NCI-H128 (cell line): ENCODE results near the gene MLYCD.

Experiments
- DNase-seq: peaks from one replicate; lab custom pipeline; 2025; ENCODE audit not compliant: unreplicated experiment; lab: John Stamatoyannopoulos, UW

Gene MLYCD

GRCh38 chr16:83954577-83955016, 55.7 kb downstream of the MLYCD start:
- DNase-seq = no peak

- DNase-seq = no peak
Measured at GRCh38 chr16:83955218-83956130, 56.6 kb downstream of the MLYCD start.

DNA sequence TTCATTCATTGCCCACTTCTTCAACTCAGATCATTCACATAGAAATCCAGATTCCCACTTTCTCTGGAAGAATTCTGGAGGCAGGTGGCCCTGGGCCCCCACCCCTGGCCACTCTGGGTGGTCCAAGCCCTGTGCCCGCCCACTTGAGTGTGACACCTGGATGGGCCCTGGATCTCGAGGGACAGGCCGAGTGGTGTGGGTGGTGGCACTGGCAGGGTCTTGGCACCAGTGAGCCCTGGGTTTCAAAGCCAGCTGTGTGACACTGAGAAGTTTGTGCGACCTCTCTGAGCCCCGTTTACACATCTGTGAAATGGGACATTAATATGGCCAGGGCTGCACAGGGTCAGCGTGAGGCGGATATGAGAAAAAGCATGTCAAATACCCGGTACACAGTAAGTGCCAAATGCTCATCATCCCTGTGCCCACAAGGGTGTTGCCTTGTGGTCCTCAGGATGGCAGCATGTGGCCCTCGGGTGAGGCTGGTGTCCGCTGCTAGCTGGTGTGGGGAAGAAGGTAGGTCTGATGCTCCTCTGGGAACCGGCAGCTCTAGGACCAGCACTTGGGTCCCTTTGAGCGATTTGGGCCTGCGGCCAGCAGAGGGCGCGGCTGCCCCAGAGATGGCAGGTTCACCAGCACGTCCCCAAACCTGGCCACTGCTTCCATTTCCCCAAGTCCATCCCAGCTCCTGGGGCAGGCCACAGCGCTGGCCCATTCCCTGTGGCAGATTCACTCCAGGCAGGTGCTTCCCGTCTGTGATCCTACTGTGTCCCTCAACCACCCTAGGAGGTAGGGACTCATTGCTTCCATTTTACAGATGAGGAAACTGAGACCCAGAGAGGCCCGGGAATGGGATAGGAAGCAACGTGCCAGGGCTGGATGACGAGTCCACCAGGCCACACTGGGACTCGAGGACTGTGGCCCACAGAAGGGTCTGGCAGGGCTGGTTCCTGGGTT, 57.7 kb downstream of the MLYCD start:
- peak; percentile 30 for DNase-seq

- DNase-seq = no peak
Measured at GRCh38 chr16:83957296-83957855, 58.5 kb downstream of the MLYCD start.

- DNase-seq = no peak
Measured at GRCh38 chr16:83958137-83958845, 59.4 kb downstream of the MLYCD start.

DNA sequence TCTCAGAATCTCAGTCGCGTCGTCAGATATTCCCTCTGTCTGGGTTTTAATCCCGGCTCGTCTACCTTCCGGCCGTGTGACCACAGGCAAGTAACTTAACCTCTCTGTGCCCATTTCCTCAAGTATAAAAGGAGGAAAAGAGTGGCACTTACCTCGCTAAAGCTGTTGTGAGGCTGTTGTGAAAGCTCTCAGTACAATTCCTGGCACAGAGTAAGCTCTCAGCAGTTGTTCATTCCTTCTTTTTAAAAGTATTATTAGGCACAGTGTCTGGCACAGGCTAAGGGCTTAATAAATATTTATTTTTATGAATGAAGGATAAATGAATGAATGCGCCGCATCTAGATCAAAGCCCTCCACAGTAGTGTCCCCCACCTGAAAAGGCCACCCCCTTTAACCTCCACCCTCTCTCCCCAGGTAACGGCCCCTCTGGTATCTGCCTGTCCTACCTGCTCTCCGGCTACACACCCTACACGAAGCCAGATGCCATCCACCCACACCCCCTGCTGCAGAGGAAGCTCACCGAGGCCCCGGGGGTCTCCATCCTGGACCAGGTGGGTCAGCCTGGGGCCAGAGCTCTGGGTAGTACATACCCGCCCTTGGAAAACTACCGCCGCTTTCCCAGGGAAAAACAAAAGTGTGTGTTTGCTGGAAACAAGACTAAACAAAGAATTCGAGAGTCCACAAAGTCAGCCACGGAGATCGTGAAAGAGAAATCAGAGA, 60.1 kb downstream of the MLYCD start:
- DNase-seq = no peak

GRCh38 chr16:83959656-83960434, 60.9 kb downstream of the MLYCD start:
- DNase-seq = no peak

DNA sequence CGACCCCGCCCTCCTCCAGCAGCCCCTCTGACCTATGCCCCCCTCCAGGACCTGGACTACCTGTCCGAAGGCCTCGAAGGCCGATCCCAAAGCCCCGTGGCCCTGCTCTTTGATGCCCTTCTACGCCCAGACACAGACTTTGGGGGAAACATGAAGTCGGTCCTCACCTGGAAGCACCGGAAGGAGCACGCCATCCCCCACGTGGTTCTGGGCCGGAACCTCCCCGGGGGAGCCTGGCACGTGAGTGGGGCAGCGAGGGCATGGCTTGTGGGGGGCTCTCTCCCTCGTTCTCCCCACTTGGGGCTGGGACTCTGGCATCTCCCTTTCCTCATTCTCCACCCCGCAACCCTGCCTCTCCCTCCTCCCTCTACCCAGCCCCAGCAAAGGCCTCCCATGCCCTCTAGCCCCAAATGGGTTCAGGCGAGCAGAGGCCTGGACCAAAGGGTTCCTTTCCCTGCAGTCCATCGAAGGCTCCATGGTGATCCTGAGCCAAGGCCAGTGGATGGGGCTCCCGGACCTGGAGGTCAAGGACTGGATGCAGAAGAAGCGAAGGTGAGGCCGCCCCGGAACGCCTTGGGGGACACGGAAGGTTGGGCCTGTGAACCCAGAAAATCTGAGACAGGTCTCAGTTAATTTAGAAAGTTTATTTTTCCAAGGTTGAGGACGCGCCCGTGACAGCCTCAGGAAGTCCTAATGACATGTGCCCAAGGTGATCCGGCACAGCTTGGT, 61.8 kb downstream of the MLYCD start:
- no peak for DNase-seq

- no peak for DNase-seq
Measured at GRCh38 chr16:83961591-83961990, 62.7 kb downstream of the MLYCD start.

- DNase-seq = no peak
Measured at GRCh38 chr16:83963277-83964119, 64.6 kb downstream of the MLYCD start.

DNA sequence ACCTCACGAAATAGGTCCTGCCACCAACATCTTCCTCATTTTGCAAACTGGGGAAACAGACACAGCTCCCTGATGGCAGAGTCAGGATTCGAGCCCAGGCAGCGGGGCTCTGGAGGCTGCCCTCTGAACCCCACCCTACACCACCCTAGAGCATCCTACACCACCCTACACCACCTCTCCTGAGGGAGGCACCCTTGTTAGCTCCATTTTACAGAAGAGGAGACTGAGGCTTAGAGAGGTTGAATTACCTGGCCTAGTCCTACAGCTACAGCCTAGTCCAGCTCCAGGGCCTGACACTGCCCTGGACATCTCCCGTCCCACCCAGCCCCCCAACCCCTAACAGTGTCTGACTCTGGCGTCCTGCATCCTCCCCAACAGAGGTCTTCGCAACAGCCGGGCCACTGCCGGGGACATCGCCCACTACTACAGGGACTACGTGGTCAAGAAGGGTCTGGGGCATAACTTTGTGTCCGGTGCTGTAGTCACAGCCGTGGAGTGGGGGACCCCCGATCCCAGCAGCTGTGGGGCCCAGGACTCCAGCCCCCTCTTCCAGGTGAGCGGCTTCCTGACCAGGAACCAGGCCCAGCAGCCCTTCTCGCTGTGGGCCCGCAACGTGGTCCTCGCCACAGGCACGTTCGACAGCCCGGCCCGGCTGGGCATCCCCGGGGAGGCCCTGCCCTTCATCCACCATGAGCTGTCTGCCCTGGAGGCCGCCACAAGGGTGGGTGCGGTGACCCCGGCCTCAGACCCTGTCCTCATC, 65.9 kb downstream of the MLYCD start:
- DNase-seq = no peak

- DNase-seq = no peak
Measured at GRCh38 chr16:83965444-83966152, 66.7 kb downstream of the MLYCD start.

DNA sequence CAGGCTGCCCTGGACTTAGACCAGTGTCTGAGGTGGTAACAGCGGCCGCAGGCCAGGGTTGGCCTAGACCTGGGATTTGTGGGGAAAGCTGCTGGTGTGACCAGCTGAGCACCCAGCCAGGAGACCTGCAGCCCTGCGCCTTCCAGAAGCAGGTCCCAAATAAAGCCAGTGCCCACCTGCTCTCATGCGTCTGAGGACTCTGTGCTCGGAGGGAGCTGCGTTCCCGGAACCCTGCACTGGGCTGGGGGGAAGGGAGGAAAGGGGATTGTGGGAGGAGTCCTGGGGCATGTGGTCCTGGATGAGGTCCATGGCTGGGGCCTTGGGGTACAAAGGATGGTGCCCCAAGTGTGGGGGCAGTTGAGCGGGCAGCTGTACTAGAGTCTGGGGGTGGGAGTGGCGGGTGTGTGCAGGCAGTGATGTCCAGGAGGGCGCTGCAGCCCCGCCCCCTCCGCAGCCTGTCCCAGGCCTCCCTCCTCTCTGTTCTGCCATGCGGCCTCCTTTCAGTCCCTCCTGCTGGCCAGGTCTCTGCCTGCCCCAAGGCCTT, 67.3 kb downstream of the MLYCD start:
- no peak for DNase-seq

DNA sequence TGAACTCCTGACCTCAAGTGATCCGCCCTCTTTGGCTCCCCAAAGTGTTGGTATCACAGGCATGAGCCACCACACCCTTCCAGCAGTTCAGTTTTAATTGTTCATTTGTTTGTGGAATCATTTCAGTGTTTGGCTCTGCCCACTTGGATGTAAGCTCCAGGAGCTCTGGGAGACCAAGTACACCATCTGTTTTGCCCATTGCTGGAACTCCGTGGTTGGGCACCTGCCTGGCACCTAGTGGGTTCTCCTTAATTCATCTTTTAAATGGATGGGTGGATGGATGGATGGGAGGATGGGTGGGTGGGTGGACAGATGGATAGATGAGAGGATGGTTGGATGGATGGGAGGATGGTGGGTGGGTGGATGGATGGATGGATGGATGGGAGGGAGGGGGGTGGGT, 68.2 kb downstream of the MLYCD start:
- no peak for DNase-seq

- no peak for DNase-seq
Measured at GRCh38 chr16:83967838-83968305, 69.0 kb downstream of the MLYCD start, which contains the start of gene NECAB2. Gene NECAB2 (plus strand): TSS chr16:83968244. CDS start chr16:83968649, 405 bp downstream.

DNA sequence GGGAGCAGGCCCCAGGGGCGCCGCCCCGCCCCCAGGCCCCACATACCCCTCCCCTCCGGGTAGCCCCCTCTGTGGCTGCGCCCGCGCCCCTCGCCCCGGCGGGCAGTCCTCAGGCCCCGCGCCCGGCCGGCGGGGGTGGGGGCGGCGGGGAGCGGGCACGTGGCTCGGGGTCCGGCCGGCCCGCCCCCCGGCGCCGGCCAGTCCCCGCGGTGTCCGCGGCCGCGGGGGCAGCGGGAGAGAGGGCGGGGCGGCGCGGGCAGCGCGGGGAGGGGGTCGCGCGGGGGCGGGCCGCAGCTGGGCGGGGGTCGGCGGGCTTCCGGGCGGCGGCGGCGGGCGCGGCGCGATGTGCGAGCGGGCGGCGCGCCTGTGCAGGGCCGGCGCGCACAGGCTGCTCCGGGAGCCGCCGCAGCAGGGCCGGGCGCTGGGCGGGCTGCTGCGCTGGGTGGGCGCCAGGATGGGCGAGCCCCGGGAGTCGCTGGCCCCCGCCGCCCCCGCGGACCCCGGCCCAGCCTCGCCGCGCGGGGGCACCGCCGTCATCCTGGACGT, 69.5 kb downstream of the MLYCD start:
- DNase-seq = no peak
